ENCODE results near the gene ADRM1. TPM values are rescaled to one million over a fixed set of nuclear protein-coding genes. Genes with fewer than 3 reads are reported as not detected.

Gene ADRM1
- total RNA-seq, 4 donors from 2014 or later, result 84.7 to 155 (median 146) TPM

DNA sequence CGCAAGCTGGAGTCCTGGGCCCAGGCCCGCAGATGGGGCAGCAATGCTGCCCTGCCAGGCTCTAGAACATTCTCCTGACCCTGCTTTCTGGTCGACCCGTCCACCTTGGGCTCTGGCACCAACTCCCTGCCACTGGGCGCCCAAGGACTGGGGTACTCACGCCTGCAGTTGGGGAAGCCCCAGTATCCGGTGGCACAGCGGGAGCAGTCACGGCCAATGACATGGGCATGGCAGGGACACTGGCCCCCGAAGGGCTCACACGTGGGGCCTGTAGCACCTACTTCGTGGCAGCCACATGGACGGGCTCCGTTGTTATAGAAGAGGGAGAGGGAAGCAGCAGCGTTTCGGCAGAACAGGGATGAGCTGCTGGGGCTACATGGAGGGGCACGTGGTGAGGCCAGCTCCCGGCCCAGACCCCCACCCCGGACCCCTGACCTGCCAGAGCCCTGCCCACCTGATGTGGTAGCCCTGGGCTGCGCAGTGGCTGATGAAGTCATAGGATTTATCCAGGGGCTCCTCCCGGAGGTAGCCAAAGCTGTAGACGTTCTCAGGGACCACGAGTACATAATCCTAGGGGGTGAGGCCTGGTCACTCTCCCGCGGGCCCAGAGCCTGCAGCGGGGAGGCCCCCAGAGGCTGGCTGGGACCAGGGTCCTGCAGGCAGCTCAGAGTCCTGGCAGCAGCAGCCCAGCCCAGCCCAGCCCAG lies 26.0 kb downstream of the ADRM1 start:
- Histone ChIP-seq H3K4me1 (peaks cover 2% of the 10 kb centered on the region), H3K27me3 (no peaks in the 10 kb centered on the region), H3K27ac (no peak overlapping the region), H3K4me3 (no peak overlapping the region), H3K36me3 (peaks cover 100% of the 10 kb centered on the region), H3K9me3 (no peaks in the 10 kb centered on the region)
- 95% methylated on average over 4 of the region's 26 CpGs for WGBS
- no peak for TF ChIP-seq POLR2A (IDR thresholded peaks at IDR 0.05)
- no peak for TF ChIP-seq POLR2AphosphoS5 (IDR thresholded peaks at IDR 0.05)
- TF ChIP-seq EP300 (IDR thresholded peaks at IDR 0.05), result no peak
- TF ChIP-seq, protein P1, sequence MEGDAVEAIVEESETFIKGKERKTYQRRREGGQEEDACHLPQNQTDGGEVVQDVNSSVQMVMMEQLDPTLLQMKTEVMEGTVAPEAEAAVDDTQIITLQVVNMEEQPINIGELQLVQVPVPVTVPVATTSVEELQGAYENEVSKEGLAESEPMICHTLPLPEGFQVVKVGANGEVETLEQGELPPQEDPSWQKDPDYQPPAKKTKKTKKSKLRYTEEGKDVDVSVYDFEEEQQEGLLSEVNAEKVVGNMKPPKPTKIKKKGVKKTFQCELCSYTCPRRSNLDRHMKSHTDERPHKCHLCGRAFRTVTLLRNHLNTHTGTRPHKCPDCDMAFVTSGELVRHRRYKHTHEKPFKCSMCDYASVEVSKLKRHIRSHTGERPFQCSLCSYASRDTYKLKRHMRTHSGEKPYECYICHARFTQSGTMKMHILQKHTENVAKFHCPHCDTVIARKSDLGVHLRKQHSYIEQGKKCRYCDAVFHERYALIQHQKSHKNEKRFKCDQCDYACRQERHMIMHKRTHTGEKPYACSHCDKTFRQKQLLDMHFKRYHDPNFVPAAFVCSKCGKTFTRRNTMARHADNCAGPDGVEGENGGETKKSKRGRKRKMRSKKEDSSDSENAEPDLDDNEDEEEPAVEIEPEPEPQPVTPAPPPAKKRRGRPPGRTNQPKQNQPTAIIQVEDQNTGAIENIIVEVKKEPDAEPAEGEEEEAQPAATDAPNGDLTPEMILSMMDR (IDR thresholded peaks at IDR 0.05), result no peak
- DNase-seq (ENCODE audit: low spot score in 2 of 2), result no peak

DNA sequence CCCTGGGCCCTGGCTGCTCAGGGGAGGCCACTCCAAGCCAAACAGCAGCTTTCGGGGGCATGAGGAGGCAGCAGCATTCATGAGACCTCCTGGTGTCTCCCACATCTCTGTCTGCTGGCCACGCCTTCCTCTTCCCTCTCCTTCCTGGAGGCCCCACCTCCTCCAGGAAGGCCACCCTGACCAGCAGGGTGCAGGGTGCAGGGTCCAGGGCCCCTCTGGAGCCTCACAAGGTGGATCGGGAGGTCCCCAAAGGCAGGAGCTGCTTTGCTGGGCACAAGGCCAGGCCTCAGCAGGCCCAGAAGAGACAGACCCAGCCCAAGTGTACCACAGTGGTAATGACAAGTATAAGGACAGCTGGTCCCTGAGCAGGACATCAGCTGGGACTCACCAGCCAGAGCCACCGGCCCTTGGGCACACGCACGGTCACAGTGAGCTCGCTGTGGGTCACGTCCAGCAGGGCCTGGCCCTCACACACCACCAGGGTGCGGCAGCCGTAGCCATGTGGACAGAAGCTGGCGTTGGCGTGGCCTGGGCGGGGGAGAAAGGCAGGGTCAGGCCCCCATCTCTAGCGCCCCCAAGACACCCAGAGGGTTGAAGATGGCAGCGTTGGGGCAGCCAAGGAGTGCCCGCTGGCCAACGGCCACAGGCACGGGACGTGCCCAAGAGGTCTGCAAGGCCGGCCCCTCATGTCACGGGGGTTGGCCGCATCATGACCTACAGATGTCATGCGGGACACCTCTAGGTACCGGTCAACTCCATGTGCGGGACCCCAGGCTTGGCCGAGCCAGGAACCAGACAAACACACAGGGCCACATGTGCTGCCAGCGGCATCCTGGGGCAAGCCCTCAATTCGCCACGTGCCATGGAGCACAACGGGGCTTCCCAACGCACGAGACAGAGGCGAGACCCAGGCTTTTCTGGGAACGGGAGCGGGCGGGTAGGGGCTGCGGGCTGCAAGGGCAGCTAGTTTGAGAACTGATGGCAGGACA lies 26.9 kb downstream of the ADRM1 start:
- Histone ChIP-seq H3K27me3 (no peaks in the 10 kb centered on the region), H3K36me3 (peaks cover 100% of the 10 kb centered on the region)

DNA sequence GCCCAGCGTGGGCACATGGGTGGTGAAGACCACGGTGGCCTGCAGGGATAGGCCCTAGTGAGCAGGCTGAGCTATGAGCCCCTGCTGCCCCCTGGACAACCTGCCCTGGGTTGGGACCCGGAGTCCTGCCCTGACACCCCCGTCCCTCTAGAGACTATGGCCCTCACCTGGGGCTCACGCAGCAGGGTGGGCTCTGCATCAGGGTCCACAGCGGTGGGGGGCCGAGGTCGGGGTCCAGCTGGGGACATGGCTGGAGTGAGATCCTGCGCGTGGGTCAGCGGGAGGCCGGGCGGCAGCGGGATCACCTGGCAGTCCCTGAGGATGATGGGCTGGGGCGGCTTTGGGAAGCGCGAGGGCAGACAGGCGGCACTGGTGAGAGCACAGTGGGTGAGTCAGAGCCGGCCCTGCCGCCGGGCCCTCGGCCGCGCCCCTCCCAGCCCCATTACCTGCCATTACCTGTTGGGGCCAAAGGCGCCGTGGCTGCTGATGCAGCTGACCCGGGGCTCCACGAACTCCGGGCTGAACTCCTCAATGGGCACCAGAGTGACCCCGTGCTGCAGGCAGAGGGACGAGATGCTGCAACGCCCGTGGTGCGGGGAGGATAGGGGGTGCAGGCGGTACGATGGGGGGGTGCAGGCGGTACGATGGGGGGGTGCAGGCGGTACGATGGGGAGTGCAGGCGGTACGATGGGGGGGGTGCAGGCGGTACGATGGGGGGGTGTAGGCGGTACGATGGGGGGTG lies 27.9 kb downstream of the ADRM1 start:
- no peak for DNase-seq (ENCODE audit: low spot score in 2 of 2)
- 81% methylated on average over 28 of the region's 46 CpGs for WGBS
- H3K27me3 ChIP-seq, result no peaks in the 10 kb centered on the region
- H3K9me3 ChIP-seq, result no peaks in the 10 kb centered on the region
- H3K4me3 ChIP-seq, result no peak overlapping the region
- peaks cover 100% of the 10 kb centered on the region for H3K36me3 ChIP-seq
- TF ChIP-seq POLR2AphosphoS5 (IDR thresholded peaks at IDR 0.05) (no peak), POLR2A (IDR thresholded peaks at IDR 0.05) (no peak), EP300 (IDR thresholded peaks at IDR 0.05) (no peak)
- TF ChIP-seq, protein P1 (IDR thresholded peaks at IDR 0.05), result no peak
- no peaks in the 10 kb centered on the region for H3K4me1 ChIP-seq
- no peak overlapping the region for H3K27ac ChIP-seq

More for the DNA sequence above, 26.9 kb downstream of the ADRM1 start:
- WGBS, result 95% methylated on average over 7 of the region's 37 CpGs
- H3K4me3 ChIP-seq, result no peak overlapping the region
- no peak overlapping the region for H3K27ac ChIP-seq
- DNase-seq (ENCODE audit: low spot score in 2 of 2), result no peak
- H3K4me1 ChIP-seq, result no peaks in the 10 kb centered on the region
- H3K9me3 ChIP-seq, result no peaks in the 10 kb centered on the region
- no peak for TF ChIP-seq EP300 (IDR thresholded peaks at IDR 0.05)
- TF ChIP-seq, protein P1 (IDR thresholded peaks at IDR 0.05), result no peak
- no peak for TF ChIP-seq POLR2A (IDR thresholded peaks at IDR 0.05)
- TF ChIP-seq POLR2AphosphoS5 (IDR thresholded peaks at IDR 0.05), result no peak

DNA sequence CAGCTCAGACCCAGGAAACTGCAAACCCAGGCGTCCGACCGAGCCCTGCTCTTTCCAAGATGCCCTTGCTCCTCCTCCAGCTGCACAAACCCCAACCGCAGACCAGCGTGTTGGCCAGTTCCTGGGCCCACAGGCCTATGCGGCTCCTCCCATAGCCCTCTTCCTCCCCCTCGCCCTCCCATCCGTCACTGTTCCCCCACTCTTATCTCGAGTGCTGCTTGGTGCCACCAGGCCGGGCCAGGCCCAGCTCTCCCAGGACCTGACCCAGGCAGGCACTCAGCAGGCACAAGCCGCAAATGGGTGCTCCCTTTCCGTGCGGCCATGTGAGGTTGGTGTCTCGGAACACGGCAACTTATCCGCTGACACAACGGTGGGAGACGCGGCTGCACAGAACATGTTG lies 28.6 kb downstream of the ADRM1 start:
- TF ChIP-seq EP300 (IDR thresholded peaks at IDR 0.05) (no peak), POLR2AphosphoS5 (IDR thresholded peaks at IDR 0.05) (no peak), POLR2A (IDR thresholded peaks at IDR 0.05) (no peak)
- TF ChIP-seq, protein P1 (IDR thresholded peaks at IDR 0.05), result no peak
- H3K4me1 ChIP-seq, result no peaks in the 10 kb centered on the region
- peaks cover 98% of the 10 kb centered on the region for H3K36me3 ChIP-seq
- 88% methylated on average over 11 of the region's 19 CpGs for WGBS
- no peak overlapping the region for H3K4me3 ChIP-seq
- no peaks in the 10 kb centered on the region for H3K9me3 ChIP-seq
- DNase-seq (ENCODE audit: low spot score in 2 of 2), result no peak
- no peak overlapping the region for H3K27ac ChIP-seq
- no peaks in the 10 kb centered on the region for H3K27me3 ChIP-seq
